ENCODE measurements around the gene SLC12A7.

- TF ChIP-seq CTCF (IDR thresholded peaks at IDR 0.05) (no peak), RELA (CRISPR knock-in tag; IDR thresholded peaks at IDR 0.05; ENCODE audit: borderline replicate concordance) (no peak), MAX (CRISPR knock-in tag; IDR thresholded peaks at IDR 0.05) (no peak), NFYB (CRISPR knock-in tag; conservative IDR thresholded peaks at IDR 0.05; ENCODE audit: low read depth) (no peak), HMGXB4 (CRISPR knock-in tag; IDR thresholded peaks at IDR 0.05) (no peak)
Measured at GRCh38 chr5:1034421-1034905, 77.4 kb downstream of the SLC12A7 start.
